Ascending aorta (tissue), 2 donors: ENCODE results near the gene PPP4R3C. TPM values are rescaled to one million over a fixed set of nuclear protein-coding genes. Genes with fewer than 3 reads are reported as not detected.

ENCODE experiments used
- DNase-seq, 2 donors: peaks; one replicate each; pipeline ENCODE4 v3.0.0-alpha.2; 2019; ENCODE audit warnings: low spot score in 2 of 2
- H3K27ac ChIP-seq, 2 donors: fragments of 200-600 bp; sonication (generic); one replicate each; pipeline ENCODE4 v1.5.1; 2016 to 2017; ENCODE audit warnings: mild to moderate bottlenecking in 1 of 2
- H3K27me3 ChIP-seq: fragments of 200-600 bp; sonication (generic); one replicate; pipeline ENCODE4 v1.5.1; 2017
- H3K36me3 ChIP-seq, 2 donors: fragments of 200-600 bp; sonication (generic); one replicate each; pipeline ENCODE4 v1.5.1; 2016
- H3K4me1 ChIP-seq, 2 donors: fragments of 200-600 bp; sonication (generic); one replicate each; pipeline ENCODE4 v1.5.1; 2016 to 2017; ENCODE audit warnings: mild to moderate bottlenecking in 1 of 2
- H3K4me3 ChIP-seq, 2 donors: fragments of 200-600 bp; sonication (generic); one replicate each; pipeline ENCODE4 v1.5.1; 2016 to 2017; ENCODE audit warnings: mild to moderate bottlenecking in 1 of 2
- H3K9me3 ChIP-seq, 2 donors: fragments of 200-600 bp; sonication (generic); one replicate each; pipeline ENCODE4 v1.5.1; 2016
- intact Hi-C: fragments of 100-400 bp; cut with DNase I; formaldehyde crosslinking; loops from one replicate; pipeline ENCODE4 v1.15.1; 2023
- total RNA-seq: library from RNA; depleted of rRNA; stranded (reverse); fragments of >200 nt; gene quantifications from one replicate; pipeline ENCODE4 v1.1.0, GENCODE V29; 2016
- TF ChIP-seq, protein P1 (sequence below), 3 experiments: fragments of 200-600 bp in 2 of 3; fragments of 450-650 bp in 1 of 3; sonication (generic) in 2 of 3; IDR thresholded peaks; one replicate each; pipeline ENCODE4 v1.5.1; 2016 to 2019; ENCODE audit warnings: antibody characterized with exemption in 3 of 3, mild to moderate bottlenecking in 1 of 3, moderate library complexity in 1 of 3

The PPP4R3C gene
- total RNA-seq, 1 donor from 2014 or later = not detected

- Histone ChIP-seq H3K4me3 (no peak overlapping the region), H3K27me3 (no peaks in the 10 kb centered on the region), H3K9me3 (no peaks in the 10 kb centered on the region), H3K4me1 (no peaks in the 10 kb centered on the region), H3K36me3 (no peaks in the 10 kb centered on the region), H3K27ac (no peak overlapping the region)
- DNase-seq = no peak
- intact Hi-C loops = no loop called here
- TF ChIP-seq, protein P1, sequence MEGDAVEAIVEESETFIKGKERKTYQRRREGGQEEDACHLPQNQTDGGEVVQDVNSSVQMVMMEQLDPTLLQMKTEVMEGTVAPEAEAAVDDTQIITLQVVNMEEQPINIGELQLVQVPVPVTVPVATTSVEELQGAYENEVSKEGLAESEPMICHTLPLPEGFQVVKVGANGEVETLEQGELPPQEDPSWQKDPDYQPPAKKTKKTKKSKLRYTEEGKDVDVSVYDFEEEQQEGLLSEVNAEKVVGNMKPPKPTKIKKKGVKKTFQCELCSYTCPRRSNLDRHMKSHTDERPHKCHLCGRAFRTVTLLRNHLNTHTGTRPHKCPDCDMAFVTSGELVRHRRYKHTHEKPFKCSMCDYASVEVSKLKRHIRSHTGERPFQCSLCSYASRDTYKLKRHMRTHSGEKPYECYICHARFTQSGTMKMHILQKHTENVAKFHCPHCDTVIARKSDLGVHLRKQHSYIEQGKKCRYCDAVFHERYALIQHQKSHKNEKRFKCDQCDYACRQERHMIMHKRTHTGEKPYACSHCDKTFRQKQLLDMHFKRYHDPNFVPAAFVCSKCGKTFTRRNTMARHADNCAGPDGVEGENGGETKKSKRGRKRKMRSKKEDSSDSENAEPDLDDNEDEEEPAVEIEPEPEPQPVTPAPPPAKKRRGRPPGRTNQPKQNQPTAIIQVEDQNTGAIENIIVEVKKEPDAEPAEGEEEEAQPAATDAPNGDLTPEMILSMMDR (IDR thresholded peaks at IDR 0.05) = no peak
These were observed 28.1 kb downstream of the PPP4R3C start for GRCh38 chrX:27435031-27435430.

Other genes starting within 250 kb of the PPP4R3C start
- gene DCAF8L2, start 127.0 kb upstream of the PPP4R3C start, total RNA-seq = not detected